SK-N-SH (cell line): ENCODE results near the gene UBE2G2.

Source experiments
- CTCF ChIP-seq: fragments of 200-600 bp; sonication (generic); IDR thresholded peaks from 2 replicates; pipeline ENCODE4 v1.6.1; 2017; ENCODE audit warnings: antibody characterized with exemption, mild to moderate bottlenecking, moderate library complexity
- MAX ChIP-seq: IDR thresholded peaks from 2 replicates; pipeline ENCODE4 v1.4.0; 2012; ENCODE audit warnings: low read depth
- MXI1 ChIP-seq: IDR thresholded peaks from 2 replicates; pipeline ENCODE4 v1.6.1; 2012; ENCODE audit warnings: mild to moderate bottlenecking, low read depth, low read length, improper control_type of control experiment
- RAD21 ChIP-seq: IDR thresholded peaks from 2 replicates; pipeline ENCODE4 v1.6.1; 2012; ENCODE audit warnings: mild to moderate bottlenecking, low read length
- RXRA ChIP-seq: IDR thresholded peaks from 2 replicates; pipeline ENCODE4 v1.4.0; 2012; ENCODE audit warnings: low read depth, mild to moderate bottlenecking, borderline replicate concordance
- TAF1 ChIP-seq: IDR thresholded peaks from 2 replicates; pipeline ENCODE4 v1.6.1; 2012; ENCODE audit warnings: low read depth, mild to moderate bottlenecking, low read length, moderate library complexity, borderline replicate concordance

DNA sequence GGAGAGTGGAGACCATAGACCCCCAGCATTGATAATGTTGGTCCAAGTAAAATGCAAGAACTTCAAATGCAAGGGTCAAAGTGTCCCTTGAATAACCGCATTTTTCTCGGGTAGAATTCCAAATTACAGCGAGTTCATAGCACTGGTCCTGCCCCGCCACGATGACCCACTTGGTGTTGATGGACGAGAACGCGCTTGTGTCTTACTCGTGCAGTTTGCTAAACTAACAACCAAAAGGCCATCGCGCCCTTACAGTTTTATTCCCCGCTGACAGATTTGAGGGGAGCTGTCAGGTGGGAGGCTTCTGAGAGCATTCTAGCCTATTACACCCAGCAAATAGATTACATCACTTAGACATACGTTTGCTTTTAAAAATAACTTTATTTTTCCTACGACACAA lies 72.9 kb downstream of the UBE2G2 start:
- TF ChIP-seq MXI1 (no peak), CTCF (no peak), MAX (no peak), TAF1 (no peak), RAD21 (no peak), RXRA (no peak)
